K562 (cell line): Measurements from ENCODE around the gene GALE. TPM values are rescaled to one million over a fixed set of nuclear protein-coding genes. Genes with fewer than 3 reads are reported as not detected.

ENCODE experiments used
- ARID2 ChIP-seq: fragments of 450-650 bp; IDR thresholded peaks from 2 replicates; pipeline ENCODE4 v1.6.1; 2017; ENCODE audit warnings: antibody characterized with exemption, mild to moderate bottlenecking
- ARID3B ChIP-seq: fragments of 250-450 bp; sonication (Bioruptor Pico); IDR thresholded peaks from 2 replicates; pipeline ENCODE4 v1.4.0; 2020; ENCODE audit warnings: borderline replicate concordance
- BRCA1 ChIP-seq, 2 experiments: fragments of 450-650 bp in 1 of 2; sonication (generic) in 1 of 2; formaldehyde crosslinking in 1 of 2; IDR thresholded peaks; 2 replicates each; pipeline versions ENCODE4 v1.5.0 to v1.6.1; 2017 to 2020; ENCODE audit warnings: mild to moderate bottlenecking in 1 of 2, missing genetic modification reagents in 1 of 2
- BRD9 ChIP-seq: fragments of 450-650 bp; IDR thresholded peaks from 2 replicates; pipeline ENCODE4 v1.6.1; 2018; ENCODE audit warnings: low read depth; ENCODE audit not compliant: partially characterized antibody
- CTBP1 ChIP-seq: fragments of 450-650 bp; IDR thresholded peaks from 2 replicates; pipeline ENCODE4 v1.6.1; 2016; ENCODE audit warnings: borderline replicate concordance
- EP300 ChIP-seq: IDR thresholded peaks from 2 replicates; pipeline ENCODE4 v1.6.1; 2012; ENCODE audit warnings: low read length, improper control_type of control experiment
- JUN ChIP-seq, 2 experiments: sonication (generic) in 1 of 2; formaldehyde crosslinking in 1 of 2; IDR thresholded peaks; 2 replicates each; pipeline versions ENCODE4 v1.6.1 to v1.8.0; 2012 to 2022; ENCODE audit warnings: borderline replicate concordance in 2 of 2, mild to moderate bottlenecking in 2 of 2, improper control_type of control experiment in 1 of 2, low read depth in 1 of 2, low read length in 1 of 2, missing genetic modification reagents in 1 of 2
- JUND ChIP-seq, 2 experiments: IDR thresholded peaks; 2 replicates in 1 of 2; 3 replicates in 1 of 2; pipeline ENCODE4 v1.6.1; 2011; ENCODE audit warnings: borderline replicate concordance in 2 of 2, low read depth in 2 of 2, low read length in 2 of 2, improper control_type of control experiment in 1 of 2, missing biosample characterization in 1 of 2, missing genetic modification characterization in 1 of 2, missing genetic modification reagents in 1 of 2
- KLF16 ChIP-seq: IDR thresholded peaks from 2 replicates; pipeline ENCODE4 v1.6.1; 2016; ENCODE audit warnings: antibody characterized with exemption
- NFE2L1 ChIP-seq: fragments of 450-650 bp; IDR thresholded peaks from 2 replicates; pipeline ENCODE4 v1.6.1; 2016; ENCODE audit warnings: missing genetic modification characterization, low read depth, mild to moderate bottlenecking, missing compliant biosample characterization, moderate library complexity, borderline replicate concordance
- PHF21A ChIP-seq: fragments of 450-650 bp; IDR thresholded peaks from 2 replicates; pipeline ENCODE4 v1.6.1; 2017; ENCODE audit warnings: low read depth, borderline replicate concordance
- PHTF2 ChIP-seq: fragments of 250-450 bp; sonication (Bioruptor Pico); IDR thresholded peaks from 2 replicates; pipeline ENCODE4 v1.5.0; 2021; ENCODE audit warnings: mild to moderate bottlenecking
- RBM17 ChIP-seq: fragments of 200-400 bp; formaldehyde crosslinking; IDR thresholded peaks from 2 replicates; pipeline ENCODE4 v1.6.1; 2017; ENCODE audit warnings: low read depth, mild to moderate bottlenecking, low read length, borderline replicate concordance
- RFX1 ChIP-seq: fragments of 450-650 bp; IDR thresholded peaks from 2 replicates; pipeline ENCODE4 v1.6.1; 2016; ENCODE audit warnings: mild to moderate bottlenecking, moderate library complexity
- RNF2 ChIP-seq: sonication (generic); IDR thresholded peaks from 2 replicates; pipeline ENCODE4 v1.6.1; 2016
- SIN3A ChIP-seq, 2 experiments: fragments of 150-350 bp in 1 of 2; IDR thresholded peaks; 2 replicates each; pipeline ENCODE4 v1.6.1; 2011 to 2016; ENCODE audit warnings: borderline replicate concordance in 2 of 2, low read depth in 2 of 2, low read length in 2 of 2, mild to moderate bottlenecking in 2 of 2, moderate library complexity in 2 of 2; ENCODE audit not compliant: control insufficient read depth in 1 of 2
- SMARCA4 ChIP-seq: fragments of 450-650 bp; IDR thresholded peaks from 2 replicates; pipeline ENCODE4 v1.6.1; 2016
- TFAP4 ChIP-seq: sonication (generic); formaldehyde crosslinking; IDR thresholded peaks from 2 replicates; pipeline ENCODE4 v1.8.0; 2022; ENCODE audit warnings: missing genetic modification reagents, mild to moderate bottlenecking, moderate library complexity, borderline replicate concordance
- TSHZ1 ChIP-seq: fragments of 250-450 bp; sonication (Bioruptor Pico); IDR thresholded peaks from 2 replicates; pipeline ENCODE4 v1.4.0; 2020; ENCODE audit warnings: mild to moderate bottlenecking, moderate library complexity
- YY1 ChIP-seq, 3 experiments: IDR thresholded peaks; 2 replicates each; pipeline ENCODE4 v1.6.1; 2011; ENCODE audit warnings: low read length in 2 of 3, mild to moderate bottlenecking in 2 of 3, moderate library complexity in 2 of 3, borderline replicate concordance in 1 of 3, control low read depth in 1 of 3, low read depth in 1 of 3; ENCODE audit not compliant: insufficient read depth in 3 of 3, insufficient replicate concordance in 2 of 3, control insufficient read depth in 1 of 3, insufficient read length in 1 of 3; ENCODE audit errors: extremely low read depth in 1 of 3
- ZNF354B ChIP-seq: fragments of 250-450 bp; sonication (Bioruptor Pico); IDR thresholded peaks from 2 replicates; pipeline ENCODE4 v1.4.0; 2020
- ZNF644 ChIP-seq: fragments of 200-800 bp; sonication (Bioruptor generic); IDR thresholded peaks from 2 replicates; pipeline ENCODE4 v1.6.1; 2016; ENCODE audit warnings: low read depth, missing genetic modification characterization, missing compliant biosample characterization
- polyA plus RNA-seq, 8 experiments: library from polyadenylated mRNA; depleted of rRNA in 4 of 8; stranded (reverse) in 5 of 8; unstranded in 3 of 8; fragments of >200 nt; fragmentation: Nextera tagmentation in 2 of 8; fragmentation: Illumina TruSeq in 1 of 8; extraction: Ambion mirVana in 2 of 8; extraction: Trizol in 1 of 8; gene quantifications; 2 replicates each; pipeline versions ENCODE4 v1.2.1 to v1.2.3, GENCODE V29; 2011 to 2014; ENCODE audit warnings: inconsistent platforms in 1 of 8, missing spikeins in 1 of 8
- total RNA-seq, 7 experiments: library from RNA; depleted of rRNA in 6 of 7; stranded (reverse); fragments of >200 nt in 6 of 7; fragmentation: Illumina TruSeq in 2 of 7; extraction: Trizol in 2 of 7; gene quantifications; 2 replicates each; pipeline versions ENCODE4 v1.2.1 to v1.2.3, GENCODE V29; 2011 to 2021; ENCODE audit warnings: low replicate concordance in 1 of 7

GALE gene
- total and polyA plus RNA-seq, 9 of the 15 experiments (the other 6 are each of a cell fraction or from before 2014, with no cell fraction given) = 8.4 to 139 (median 88.3) TPM

DNA sequence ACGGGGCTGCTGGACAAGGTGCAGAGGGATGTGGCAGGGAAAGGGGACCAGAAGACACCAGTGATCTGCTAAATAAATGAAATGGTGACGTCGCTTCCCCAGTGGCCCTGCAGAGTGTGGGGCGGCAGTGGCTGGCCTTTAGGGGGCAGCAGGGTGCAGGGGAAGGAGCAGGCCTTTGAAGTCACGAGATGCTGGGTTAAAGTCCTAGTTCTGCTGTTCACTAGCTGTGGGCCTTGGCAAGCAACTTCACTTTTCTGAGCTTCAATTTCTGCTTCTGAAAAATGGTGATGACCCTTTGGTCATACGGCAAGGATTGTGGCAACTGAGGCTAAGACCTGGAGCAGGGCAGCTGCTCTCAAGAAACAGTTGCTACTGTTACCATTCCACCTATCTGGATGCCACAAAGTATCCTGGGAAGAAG is 9.2 kb upstream of the GALE start (continued):
- peak; percentile 50; the same call in 1 of the 2 replicates for TF ChIP-seq TFAP4
- peak; percentile 71 for TF ChIP-seq BRD9
- peak; percentile 28; the same call in 1 of the 2 replicates for TF ChIP-seq KLF16
- no peak for TF ChIP-seq ZNF354B (CRISPR knock-in tag)
- no peak for TF ChIP-seq TSHZ1 (CRISPR knock-in tag)
- TF ChIP-seq CTBP1 = peak; percentile 47; the same call in 1 of the 2 replicates
- peak; percentile 18; the same call in 1 of the 2 replicates for TF ChIP-seq SMARCA4
- TF ChIP-seq SIN3A (IDR thresholded peaks at IDR 0.05; ENCODE audit: borderline replicate concordance in 2 of 2, control insufficient read depth in 1 of 2, low read depth in 2 of 2, low read length in 2 of 2) = no peak
- peak; percentile 34; the same call in 1 of the 2 replicates for TF ChIP-seq JUN (IDR thresholded peaks at IDR 0.05; ENCODE audit: borderline replicate concordance, low read depth, low read length)
- TF ChIP-seq JUN (CRISPR knock-in tag; IDR thresholded peaks at IDR 0.05; ENCODE audit: borderline replicate concordance) = no peak
- TF ChIP-seq ARID3B (CRISPR knock-in tag) = no peak
- no peak for TF ChIP-seq PHF21A
- TF ChIP-seq ZNF644 (tag) = no peak
- no peak for TF ChIP-seq RBM17
- no peak for TF ChIP-seq PHTF2 (CRISPR knock-in tag)
- no peak for TF ChIP-seq NFE2L1
- no peak for TF ChIP-seq BRCA1 (IDR thresholded peaks at IDR 0.05)
- TF ChIP-seq BRCA1 (CRISPR knock-in tag; IDR thresholded peaks at IDR 0.05) = no peak
- 0 out of 2 replicates have a peak, but pooled peaks have one; percentile 8 for TF ChIP-seq EP300
- no peak for TF ChIP-seq RFX1
- peak; percentile 74 for TF ChIP-seq ARID2
- TF ChIP-seq JUND (IDR thresholded peaks at IDR 0.05; ENCODE audit: borderline replicate concordance, low read depth, low read length) = peak; percentile 80
- peak; percentile 65; the same call in 1 of the 3 replicates for TF ChIP-seq JUND (tag; IDR thresholded peaks at IDR 0.05; ENCODE audit: borderline replicate concordance, low read depth, low read length)
- peak in 1 of 3 experiments; percentile 36 for TF ChIP-seq YY1 (IDR thresholded peaks at IDR 0.05; ENCODE audit: borderline replicate concordance in 1 of 3, control insufficient read depth in 1 of 3, extremely low read depth in 1 of 3, insufficient read depth in 3 of 3, insufficient read length in 1 of 3, insufficient replicate concordance in 2 of 3, low read depth in 1 of 3, low read length in 2 of 3)
- no peak for TF ChIP-seq RNF2
